GM23338 (cell line): ENCODE data around the gene TTLL13. TPM values are rescaled to one million over a fixed set of nuclear protein-coding genes. Genes with fewer than 3 reads are reported as not detected.

ENCODE experiments used
- ATAC-seq: fragments of 200-7000 bp; cut with Tn5 transposase; 3 replicates; pipeline ENCODE4 v1.9.1; 2020
- DNase-seq: peaks from one replicate; pipeline ENCODE4 v3.0.0-alpha.2; 2015; ENCODE audit warnings: low spot score
- H2AFZ ChIP-seq: fragments of 200-600 bp; sonication (generic); 2 replicates; pipeline ENCODE4 v1.8.0; 2016; ENCODE audit warnings: antibody characterized with exemption, mild to moderate bottlenecking, moderate library complexity
- H3F3A ChIP-seq: fragments of 200-600 bp; sonication (generic); replicated peaks from 2 replicates; pipeline ENCODE4 v1.8.0; 2017; ENCODE audit warnings: antibody characterized with exemption, mixed run types, low read depth
- H3K27ac ChIP-seq: fragments of 200-600 bp; sonication (generic); 2 replicates; pipeline ENCODE4 v1.6.1; 2016; ENCODE audit warnings: low read depth
- H3K27me3 ChIP-seq: fragments of 200-600 bp; sonication (generic); 2 replicates; pipeline ENCODE4 v1.8.0; 2016; ENCODE audit warnings: mild to moderate bottlenecking, mixed run types, moderate library complexity; ENCODE audit not compliant: insufficient read depth
- H3K36me3 ChIP-seq: fragments of 200-600 bp; sonication (generic); 2 replicates; pipeline ENCODE4 v1.8.0; 2016; ENCODE audit warnings: mild to moderate bottlenecking; ENCODE audit not compliant: insufficient read depth
- H3K4me1 ChIP-seq: fragments of 200-600 bp; sonication (generic); 2 replicates; pipeline ENCODE4 v1.8.0; 2016; ENCODE audit warnings: mild to moderate bottlenecking, moderate library complexity; ENCODE audit not compliant: insufficient read depth
- H3K4me2 ChIP-seq: fragments of 200-600 bp; sonication (generic); 2 replicates; pipeline ENCODE4 v1.7.1; 2017; ENCODE audit warnings: mixed run types
- H3K4me3 ChIP-seq: fragments of 200-600 bp; sonication (generic); 2 replicates; pipeline ENCODE4 v1.6.1; 2016; ENCODE audit warnings: mixed run types
- H3K79me2 ChIP-seq: fragments of 200-600 bp; sonication (generic); replicated peaks from 2 replicates; pipeline ENCODE4 v1.8.0; 2017; ENCODE audit warnings: mild to moderate bottlenecking; ENCODE audit not compliant: insufficient read depth
- H3K9me2 ChIP-seq: fragments of 200-600 bp; sonication (generic); 2 replicates; pipeline ENCODE4 v1.8.0; 2017; ENCODE audit not compliant: insufficient read depth
- H4K20me1 ChIP-seq: fragments of 200-600 bp; sonication (generic); replicated peaks from 2 replicates; pipeline ENCODE4 v1.8.0; 2017; ENCODE audit warnings: mild to moderate bottlenecking; ENCODE audit not compliant: insufficient read depth
- H3K27ac Mint-ChIP-seq: 2 replicates; pipeline ENCODE4 v1.8.0; 2020; ENCODE audit warnings: inconsistent platforms, mild to moderate bottlenecking, moderate library complexity, mixed read lengths
- H3K27me3 Mint-ChIP-seq: 3 replicates; pipeline ENCODE4 v1.8.0; 2022; ENCODE audit warnings: low read depth, mild to moderate bottlenecking, moderate library complexity, mixed read lengths, inconsistent platforms; ENCODE audit not compliant: insufficient read depth, poor library complexity
- H3K36me3 Mint-ChIP-seq: 3 replicates; pipeline ENCODE4 v1.8.0; 2021; ENCODE audit warnings: low read depth, mild to moderate bottlenecking, inconsistent platforms, moderate library complexity, mixed read lengths
- H3K4me1 Mint-ChIP-seq: 3 replicates; pipeline ENCODE4 v1.8.0; 2020; ENCODE audit warnings: mild to moderate bottlenecking, inconsistent platforms, mixed read lengths
- H3K4me3 Mint-ChIP-seq: 3 replicates; pipeline ENCODE4 v1.8.0; 2021; ENCODE audit warnings: moderate library complexity, mild to moderate bottlenecking, inconsistent platforms, mixed read lengths
- H3K9me3 Mint-ChIP-seq: 3 replicates; pipeline ENCODE4 v1.8.0; 2020; ENCODE audit warnings: moderate library complexity, mild to moderate bottlenecking, inconsistent platforms, mixed read lengths
- CREB1 ChIP-seq: fragments of 250-450 bp; sonication (Bioruptor Pico); IDR thresholded peaks from 2 replicates; pipeline ENCODE4 v1.5.0; 2020; ENCODE audit warnings: low read depth, mild to moderate bottlenecking, moderate library complexity
- JUNB ChIP-seq: IDR thresholded peaks from one replicate; pipeline ENCODE4 v1.6.1; 2016; ENCODE audit warnings: antibody characterized with exemption; ENCODE audit not compliant: unreplicated experiment
- ZNF331 ChIP-seq: fragments of 250-450 bp; sonication (Bioruptor Pico); IDR thresholded peaks from 2 replicates; pipeline ENCODE4 v1.5.0; 2020; ENCODE audit warnings: low read depth, mild to moderate bottlenecking, moderate library complexity
- polyA plus RNA-seq: library from polyadenylated mRNA; unstranded; fragments of >200 nt; fragmentation: Nextera tagmentation; extraction: Ambion mirVana; gene quantifications from 2 replicates; pipeline ENCODE4 v1.2.1, GENCODE V29; 2016
- total RNA-seq: library from RNA; depleted of rRNA; stranded (reverse); fragments of >200 nt; shearing (Covaris generic); gene quantifications from 2 replicates; pipeline ENCODE4 v1.2.3, GENCODE V29; 2014
- TF ChIP-seq, protein P1 (sequence below): fragments of 250-450 bp; sonication (Bioruptor Pico); IDR thresholded peaks from 2 replicates; pipeline ENCODE4 v1.5.0; 2020; ENCODE audit warnings: mild to moderate bottlenecking, moderate library complexity
- TF ChIP-seq, protein P2 (sequence below): IDR thresholded peaks from one replicate; pipeline ENCODE4 v1.6.1; 2018; ENCODE audit warnings: antibody characterized with exemption; ENCODE audit not compliant: unreplicated experiment

The TTLL13 gene
- total and polyA plus RNA-seq, 2 experiments from 2014 or later: not detected

- TF ChIP-seq CREB1 (CRISPR knock-in tag) (no peak), JUNB (no peak)
- TF ChIP-seq, protein P1, sequence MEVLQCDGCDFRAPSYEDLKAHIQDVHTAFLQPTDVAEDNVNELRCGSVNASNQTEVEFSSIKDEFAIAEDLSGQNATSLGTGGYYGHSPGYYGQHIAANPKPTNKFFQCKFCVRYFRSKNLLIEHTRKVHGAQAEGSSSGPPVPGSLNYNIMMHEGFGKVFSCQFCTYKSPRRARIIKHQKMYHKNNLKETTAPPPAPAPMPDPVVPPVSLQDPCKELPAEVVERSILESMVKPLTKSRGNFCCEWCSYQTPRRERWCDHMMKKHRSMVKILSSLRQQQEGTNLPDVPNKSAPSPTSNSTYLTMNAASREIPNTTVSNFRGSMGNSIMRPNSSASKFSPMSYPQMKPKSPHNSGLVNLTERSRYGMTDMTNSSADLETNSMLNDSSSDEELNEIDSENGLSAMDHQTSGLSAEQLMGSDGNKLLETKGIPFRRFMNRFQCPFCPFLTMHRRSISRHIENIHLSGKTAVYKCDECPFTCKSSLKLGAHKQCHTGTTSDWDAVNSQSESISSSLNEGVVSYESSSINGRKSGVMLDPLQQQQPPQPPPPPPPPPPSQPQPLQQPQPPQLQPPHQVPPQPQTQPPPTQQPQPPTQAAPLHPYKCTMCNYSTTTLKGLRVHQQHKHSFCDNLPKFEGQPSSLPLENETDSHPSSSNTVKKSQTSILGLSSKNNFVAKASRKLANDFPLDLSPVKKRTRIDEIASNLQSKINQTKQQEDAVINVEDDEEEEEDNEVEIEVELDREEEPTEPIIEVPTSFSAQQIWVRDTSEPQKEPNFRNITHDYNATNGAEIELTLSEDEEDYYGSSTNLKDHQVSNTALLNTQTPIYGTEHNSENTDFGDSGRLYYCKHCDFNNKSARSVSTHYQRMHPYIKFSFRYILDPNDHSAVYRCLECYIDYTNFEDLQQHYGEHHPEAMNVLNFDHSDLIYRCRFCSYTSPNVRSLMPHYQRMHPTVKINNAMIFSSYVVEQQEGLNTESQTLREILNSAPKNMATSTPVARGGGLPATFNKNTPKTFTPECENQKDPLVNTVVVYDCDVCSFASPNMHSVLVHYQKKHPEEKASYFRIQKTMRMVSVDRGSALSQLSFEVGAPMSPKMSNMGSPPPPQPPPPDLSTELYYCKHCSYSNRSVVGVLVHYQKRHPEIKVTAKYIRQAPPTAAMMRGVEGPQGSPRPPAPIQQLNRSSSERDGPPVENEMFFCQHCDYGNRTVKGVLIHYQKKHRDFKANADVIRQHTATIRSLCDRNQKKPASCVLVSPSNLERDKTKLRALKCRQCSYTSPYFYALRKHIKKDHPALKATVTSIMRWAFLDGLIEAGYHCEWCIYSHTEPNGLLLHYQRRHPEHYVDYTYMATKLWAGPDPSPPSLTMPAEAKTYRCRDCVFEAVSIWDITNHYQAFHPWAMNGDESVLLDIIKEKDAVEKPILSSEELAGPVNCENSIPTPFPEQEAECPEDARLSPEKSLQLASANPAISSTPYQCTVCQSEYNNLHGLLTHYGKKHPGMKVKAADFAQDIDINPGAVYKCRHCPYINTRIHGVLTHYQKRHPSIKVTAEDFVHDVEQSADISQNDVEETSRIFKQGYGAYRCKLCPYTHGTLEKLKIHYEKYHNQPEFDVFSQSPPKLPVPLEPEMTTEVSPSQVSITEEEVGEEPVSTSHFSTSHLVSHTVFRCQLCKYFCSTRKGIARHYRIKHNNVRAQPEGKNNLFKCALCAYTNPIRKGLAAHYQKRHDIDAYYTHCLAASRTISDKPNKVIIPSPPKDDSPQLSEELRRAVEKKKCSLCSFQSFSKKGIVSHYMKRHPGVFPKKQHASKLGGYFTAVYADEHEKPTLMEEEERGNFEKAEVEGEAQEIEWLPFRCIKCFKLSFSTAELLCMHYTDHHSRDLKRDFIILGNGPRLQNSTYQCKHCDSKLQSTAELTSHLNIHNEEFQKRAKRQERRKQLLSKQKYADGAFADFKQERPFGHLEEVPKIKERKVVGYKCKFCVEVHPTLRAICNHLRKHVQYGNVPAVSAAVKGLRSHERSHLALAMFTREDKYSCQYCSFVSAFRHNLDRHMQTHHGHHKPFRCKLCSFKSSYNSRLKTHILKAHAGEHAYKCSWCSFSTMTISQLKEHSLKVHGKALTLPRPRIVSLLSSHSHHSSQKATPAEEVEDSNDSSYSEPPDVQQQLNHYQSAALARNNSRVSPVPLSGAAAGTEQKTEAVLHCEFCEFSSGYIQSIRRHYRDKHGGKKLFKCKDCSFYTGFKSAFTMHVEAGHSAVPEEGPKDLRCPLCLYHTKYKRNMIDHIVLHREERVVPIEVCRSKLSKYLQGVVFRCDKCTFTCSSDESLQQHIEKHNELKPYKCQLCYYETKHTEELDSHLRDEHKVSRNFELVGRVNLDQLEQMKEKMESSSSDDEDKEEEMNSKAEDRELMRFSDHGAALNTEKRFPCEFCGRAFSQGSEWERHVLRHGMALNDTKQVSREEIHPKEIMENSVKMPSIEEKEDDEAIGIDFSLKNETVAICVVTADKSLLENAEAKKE (CRISPR knock-in tag): no peak
These were observed 47.4 kb upstream of the TTLL13 start (continued) for GRCh38 chr15:90201944-90202375.

DNA sequence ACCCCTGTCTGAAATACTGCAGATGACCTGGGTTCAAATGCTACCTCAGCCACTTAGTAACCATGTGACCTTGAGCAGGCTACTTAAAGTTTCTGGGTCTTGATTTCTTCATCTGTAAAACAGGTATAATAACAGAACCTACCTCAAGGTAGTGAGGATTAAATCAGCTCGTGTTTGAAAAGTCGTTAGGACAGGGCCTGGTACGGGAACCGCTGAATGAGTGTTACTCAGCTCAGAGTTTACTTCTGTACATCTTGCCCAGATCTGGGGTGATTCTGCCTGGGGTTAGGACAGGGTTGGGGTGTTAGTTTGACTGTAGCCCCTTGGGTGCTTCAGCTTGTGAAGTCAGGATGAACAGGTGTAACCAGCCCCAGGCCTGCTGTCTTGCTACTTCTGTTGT, 46.4 kb upstream of the TTLL13 start:
- H3K27ac Mint-ChIP-seq: no peak overlapping the region
- DNase-seq (no peak), ATAC-seq (no peak)
- peaks cover 9% of the 10 kb centered on the region for H3K27me3 Mint-ChIP-seq
- Histone ChIP-seq H2AFZ (no peak overlapping the region), H3K79me2 (peaks cover 37% of the 10 kb centered on the region), H4K20me1 (peaks cover 15% of the 10 kb centered on the region), H3F3A (peaks cover 7% of the 10 kb centered on the region; the same call in 1 of the 2 replicates), H3K4me2 (peak overlapping the region; percentile 99), H3K4me1 (peaks cover 14% of the 10 kb centered on the region), H3K36me3 (no peaks in the 10 kb centered on the region), H3K4me3 (peak overlapping the region; percentile 98), H3K9me2 (no peaks in the 10 kb centered on the region), H3K27ac (no peak overlapping the region), H3K27me3 (no peaks in the 10 kb centered on the region)
- H3K4me1 Mint-ChIP-seq: peaks cover 18% of the 10 kb centered on the region
- H3K36me3 Mint-ChIP-seq: peaks cover 8% of the 10 kb centered on the region; the same call in 1 of the 3 replicates
- no peaks in the 10 kb centered on the region for H3K9me3 Mint-ChIP-seq
- H3K4me3 Mint-ChIP-seq: peak overlapping the region; percentile 81
- TF ChIP-seq JUNB (no peak), ZNF331 (CRISPR knock-in tag) (no peak)
- TF ChIP-seq, protein P2, sequence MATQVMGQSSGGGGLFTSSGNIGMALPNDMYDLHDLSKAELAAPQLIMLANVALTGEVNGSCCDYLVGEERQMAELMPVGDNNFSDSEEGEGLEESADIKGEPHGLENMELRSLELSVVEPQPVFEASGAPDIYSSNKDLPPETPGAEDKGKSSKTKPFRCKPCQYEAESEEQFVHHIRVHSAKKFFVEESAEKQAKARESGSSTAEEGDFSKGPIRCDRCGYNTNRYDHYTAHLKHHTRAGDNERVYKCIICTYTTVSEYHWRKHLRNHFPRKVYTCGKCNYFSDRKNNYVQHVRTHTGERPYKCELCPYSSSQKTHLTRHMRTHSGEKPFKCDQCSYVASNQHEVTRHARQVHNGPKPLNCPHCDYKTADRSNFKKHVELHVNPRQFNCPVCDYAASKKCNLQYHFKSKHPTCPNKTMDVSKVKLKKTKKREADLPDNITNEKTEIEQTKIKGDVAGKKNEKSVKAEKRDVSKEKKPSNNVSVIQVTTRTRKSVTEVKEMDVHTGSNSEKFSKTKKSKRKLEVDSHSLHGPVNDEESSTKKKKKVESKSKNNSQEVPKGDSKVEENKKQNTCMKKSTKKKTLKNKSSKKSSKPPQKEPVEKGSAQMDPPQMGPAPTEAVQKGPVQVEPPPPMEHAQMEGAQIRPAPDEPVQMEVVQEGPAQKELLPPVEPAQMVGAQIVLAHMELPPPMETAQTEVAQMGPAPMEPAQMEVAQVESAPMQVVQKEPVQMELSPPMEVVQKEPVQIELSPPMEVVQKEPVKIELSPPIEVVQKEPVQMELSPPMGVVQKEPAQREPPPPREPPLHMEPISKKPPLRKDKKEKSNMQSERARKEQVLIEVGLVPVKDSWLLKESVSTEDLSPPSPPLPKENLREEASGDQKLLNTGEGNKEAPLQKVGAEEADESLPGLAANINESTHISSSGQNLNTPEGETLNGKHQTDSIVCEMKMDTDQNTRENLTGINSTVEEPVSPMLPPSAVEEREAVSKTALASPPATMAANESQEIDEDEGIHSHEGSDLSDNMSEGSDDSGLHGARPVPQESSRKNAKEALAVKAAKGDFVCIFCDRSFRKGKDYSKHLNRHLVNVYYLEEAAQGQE: no peak
- TF ChIP-seq, protein P1 (CRISPR knock-in tag): no peak
